KMS-11 (cell line): ENCODE measurements around the gene HOXB3.

Experiments used
- H2AFZ ChIP-seq: fragments of 200-600 bp; sonication (generic); 2 replicates; pipeline ENCODE4 v1.6.1; 2016; ENCODE audit warnings: antibody characterized with exemption, mixed run types, low read depth
- H3K27ac ChIP-seq: fragments of 200-600 bp; sonication (generic); 2 replicates; pipeline ENCODE4 v1.6.1; 2016; ENCODE audit warnings: mild to moderate bottlenecking, mixed run types
- H3K27me3 ChIP-seq: fragments of 200-600 bp; sonication (generic); 2 replicates; pipeline ENCODE4 v1.6.1; 2017; ENCODE audit warnings: mild to moderate bottlenecking, low read depth, mixed run types, moderate library complexity; ENCODE audit not compliant: insufficient read depth
- H3K36me3 ChIP-seq: fragments of 200-600 bp; sonication (generic); 2 replicates; pipeline ENCODE4 v1.6.1; 2017; ENCODE audit warnings: mild to moderate bottlenecking, mixed run types; ENCODE audit not compliant: insufficient read depth
- H3K4me1 ChIP-seq: fragments of 200-600 bp; sonication (generic); 2 replicates; pipeline ENCODE4 v1.6.1; 2016; ENCODE audit warnings: mild to moderate bottlenecking, low read depth, mixed run types; ENCODE audit not compliant: poor library complexity, severe bottlenecking
- H3K4me2 ChIP-seq: fragments of 200-600 bp; sonication (generic); 2 replicates; pipeline ENCODE4 v1.7.0; 2016; ENCODE audit warnings: mild to moderate bottlenecking, mixed run types
- H3K4me3 ChIP-seq: fragments of 200-600 bp; sonication (generic); IDR thresholded peaks from 2 replicates; pipeline ENCODE4 v1.6.1; 2017; ENCODE audit warnings: low read depth, low read length, mixed read lengths; ENCODE audit not compliant: insufficient read depth
- H3K79me2 ChIP-seq: fragments of 200-600 bp; sonication (generic); 2 replicates; pipeline ENCODE4 v1.6.1; 2016; ENCODE audit warnings: low read depth, mixed run types; ENCODE audit not compliant: insufficient read depth
- H3K9ac ChIP-seq: fragments of 200-600 bp; sonication (generic); 2 replicates; pipeline ENCODE4 v1.6.1; 2016; ENCODE audit warnings: mild to moderate bottlenecking, mixed run types
- H4K20me1 ChIP-seq: fragments of 200-600 bp; sonication (generic); 2 replicates; pipeline ENCODE4 v1.6.1; 2016; ENCODE audit warnings: mild to moderate bottlenecking, mixed run types; ENCODE audit not compliant: insufficient read depth
- TF ChIP-seq, protein P1 (sequence below): fragments of 200-600 bp; sonication (generic); conservative IDR thresholded peaks from 2 replicates; pipeline ENCODE4 v1.6.1; 2017; ENCODE audit warnings: low read depth, mild to moderate bottlenecking, antibody characterized with exemption, low read length, moderate library complexity, mixed read lengths

The HOXB3 gene

DNA sequence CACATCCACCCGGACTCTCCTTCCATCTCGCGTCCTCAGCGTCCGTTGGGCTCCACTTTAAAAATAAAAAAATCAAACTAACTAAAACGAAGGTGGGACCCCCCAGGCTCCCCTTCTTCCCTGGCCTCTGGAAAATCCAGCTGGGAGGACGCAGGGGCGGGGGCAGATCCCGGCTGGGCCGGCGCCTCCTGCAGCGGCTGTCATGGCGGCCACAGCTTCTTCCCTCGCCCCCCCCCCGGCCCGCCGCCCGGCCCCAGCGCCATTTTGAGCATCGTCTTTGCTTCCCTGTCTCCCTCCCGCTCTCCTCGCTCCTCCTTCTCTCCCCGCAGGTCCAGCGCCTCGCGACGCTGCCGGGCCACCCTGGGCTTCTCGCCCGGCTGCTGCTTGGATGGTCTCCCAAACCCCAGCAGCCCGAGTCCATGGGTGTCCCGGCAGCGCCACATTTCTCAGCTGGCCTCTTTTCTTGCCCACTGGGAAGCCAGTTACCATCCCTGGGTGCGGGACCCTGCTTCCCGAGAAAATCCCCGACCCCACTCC, 48.4 kb downstream of the HOXB3 start:
- Histone ChIP-seq H3K27ac (no peak overlapping the region), H3K9ac (no peak overlapping the region), H3K4me3 (no peak overlapping the region), H3K27me3 (peaks cover 7% of the 10 kb centered on the region; the same call in 1 of the 2 replicates), H3K4me1 (no peaks in the 10 kb centered on the region), H3K36me3 (no peaks in the 10 kb centered on the region), H4K20me1 (no peaks in the 10 kb centered on the region), H3K79me2 (no peaks in the 10 kb centered on the region), H3K4me2 (no peak overlapping the region), H2AFZ (no peak overlapping the region)
- TF ChIP-seq, protein P1, sequence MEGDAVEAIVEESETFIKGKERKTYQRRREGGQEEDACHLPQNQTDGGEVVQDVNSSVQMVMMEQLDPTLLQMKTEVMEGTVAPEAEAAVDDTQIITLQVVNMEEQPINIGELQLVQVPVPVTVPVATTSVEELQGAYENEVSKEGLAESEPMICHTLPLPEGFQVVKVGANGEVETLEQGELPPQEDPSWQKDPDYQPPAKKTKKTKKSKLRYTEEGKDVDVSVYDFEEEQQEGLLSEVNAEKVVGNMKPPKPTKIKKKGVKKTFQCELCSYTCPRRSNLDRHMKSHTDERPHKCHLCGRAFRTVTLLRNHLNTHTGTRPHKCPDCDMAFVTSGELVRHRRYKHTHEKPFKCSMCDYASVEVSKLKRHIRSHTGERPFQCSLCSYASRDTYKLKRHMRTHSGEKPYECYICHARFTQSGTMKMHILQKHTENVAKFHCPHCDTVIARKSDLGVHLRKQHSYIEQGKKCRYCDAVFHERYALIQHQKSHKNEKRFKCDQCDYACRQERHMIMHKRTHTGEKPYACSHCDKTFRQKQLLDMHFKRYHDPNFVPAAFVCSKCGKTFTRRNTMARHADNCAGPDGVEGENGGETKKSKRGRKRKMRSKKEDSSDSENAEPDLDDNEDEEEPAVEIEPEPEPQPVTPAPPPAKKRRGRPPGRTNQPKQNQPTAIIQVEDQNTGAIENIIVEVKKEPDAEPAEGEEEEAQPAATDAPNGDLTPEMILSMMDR, result no peak

- Histone ChIP-seq H3K79me2 (no peaks in the 10 kb centered on the region), H3K27ac (no peak overlapping the region), H3K4me3 (no peak overlapping the region), H3K4me1 (no peaks in the 10 kb centered on the region), H3K27me3 (peaks cover 7% of the 10 kb centered on the region; the same call in 1 of the 2 replicates), H3K36me3 (no peaks in the 10 kb centered on the region), H3K4me2 (no peak overlapping the region), H2AFZ (no peak overlapping the region), H3K9ac (no peak overlapping the region), H4K20me1 (no peaks in the 10 kb centered on the region)
- TF ChIP-seq, protein P1, result no peak
These were observed 48.9 kb downstream of the HOXB3 start for GRCh38 chr17:48541036-48541576.

DNA sequence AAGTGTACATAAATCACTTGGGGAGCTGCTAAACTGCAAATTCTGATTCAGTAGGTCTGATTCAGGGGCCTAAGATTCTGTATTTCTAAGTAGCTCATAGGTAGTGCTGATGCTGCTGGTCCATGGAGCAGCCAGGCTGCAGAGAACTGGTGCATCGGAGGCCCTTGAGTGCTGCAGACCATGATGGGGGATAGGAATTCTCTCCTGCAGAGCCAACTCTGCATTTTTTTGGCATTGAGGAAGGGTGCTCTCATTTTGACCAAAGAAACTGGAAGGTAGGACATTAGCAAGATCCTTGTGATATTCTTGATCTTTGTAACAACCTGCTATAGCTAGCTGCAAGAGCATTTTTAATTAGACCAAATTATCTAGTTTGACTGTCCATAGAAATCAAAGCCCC, 49.8 kb downstream of the HOXB3 start:
- TF ChIP-seq, protein P1, result no peak
- Histone ChIP-seq H3K4me3 (no peak overlapping the region), H2AFZ (no peak overlapping the region), H4K20me1 (no peaks in the 10 kb centered on the region), H3K4me2 (no peak overlapping the region), H3K27ac (no peak overlapping the region), H3K4me1 (no peaks in the 10 kb centered on the region), H3K79me2 (no peaks in the 10 kb centered on the region), H3K36me3 (no peaks in the 10 kb centered on the region), H3K9ac (no peak overlapping the region), H3K27me3 (peaks cover 7% of the 10 kb centered on the region; the same call in 1 of the 2 replicates)

- H3K79me2 ChIP-seq, result no peaks in the 10 kb centered on the region
- no peak overlapping the region for H3K4me2 ChIP-seq
- H3K9ac ChIP-seq, result no peak overlapping the region
- no peak overlapping the region for H2AFZ ChIP-seq
- H3K36me3 ChIP-seq, result no peaks in the 10 kb centered on the region
- no peak overlapping the region for H3K27ac ChIP-seq
- TF ChIP-seq, protein P1, result no peak
- H3K4me3 ChIP-seq, result no peak overlapping the region
- no peaks in the 10 kb centered on the region for H4K20me1 ChIP-seq
- H3K4me1 ChIP-seq, result no peaks in the 10 kb centered on the region
- H3K27me3 ChIP-seq, result peaks cover 7% of the 10 kb centered on the region; the same call in 1 of the 2 replicates
These were observed 50.9 kb downstream of the HOXB3 start for GRCh38 chr17:48539177-48539576.
